Activated T-cell treated with anti-CD3 and anti-CD28 coated beads, Interleukin-2, amount 50 U/mL, for 1 hour (primary cell): ENCODE results near the gene TPSB2.
"Not testable (repeated sequence)": the region's sequence is repeated elsewhere in the genome, so short reads cannot be mapped to it uniquely, and the experiment has no call there.

Experiments used
- DNase-seq: peaks from one replicate; pipeline ENCODE4 v3.0.0-alpha.2; 2020

Gene TPSB2

GRCh38 chr16:1261131-1261892, 31.3 kb upstream of the TPSB2 start:
- no peak for DNase-seq

DNA sequence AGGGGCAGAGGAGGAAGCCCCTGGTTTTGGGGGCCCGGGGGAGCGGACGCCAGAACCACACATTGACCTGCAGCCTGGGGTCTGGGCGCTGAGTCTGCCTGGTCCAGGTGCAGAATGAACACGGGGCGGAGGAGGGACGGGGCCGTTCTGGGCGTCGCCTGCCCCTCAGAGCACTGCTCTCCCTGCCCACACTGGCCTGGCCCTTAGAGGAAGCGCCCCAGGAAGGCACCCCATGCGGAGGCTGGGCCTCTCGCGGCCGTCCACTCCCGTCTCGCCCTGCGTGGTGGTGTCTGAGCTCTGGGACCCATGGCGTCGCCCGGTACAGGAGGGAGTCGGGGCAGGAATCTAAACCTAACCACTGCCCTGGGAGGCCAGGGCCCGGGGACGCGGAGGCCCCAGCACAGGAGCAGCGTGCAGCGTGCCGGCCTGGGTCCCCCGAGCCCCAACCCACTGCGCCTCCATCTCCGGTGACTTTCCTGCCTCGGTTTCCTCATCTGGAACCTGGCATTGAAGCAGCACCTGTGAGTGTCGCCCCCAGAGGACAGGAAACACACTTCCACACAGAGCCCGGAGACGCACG, 30.2 kb upstream of the TPSB2 start:
- DNase-seq = no peak

DNA sequence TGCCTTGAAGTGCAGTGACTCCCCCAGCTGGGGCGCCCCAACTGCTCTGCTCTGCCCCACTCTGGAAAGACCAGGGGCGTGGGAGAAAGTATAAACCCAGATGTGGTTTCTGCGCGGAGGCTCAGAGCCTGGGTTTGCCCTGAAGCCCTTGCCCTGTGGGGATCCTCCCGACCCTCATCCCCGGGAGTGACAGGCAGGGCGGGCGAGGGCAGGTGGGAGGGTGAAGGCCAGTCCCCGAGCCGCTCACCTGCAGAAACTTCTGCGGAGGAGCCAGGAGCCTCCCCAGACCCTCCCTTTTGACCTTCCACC, 29.7 kb upstream of the TPSB2 start:
- no peak for DNase-seq

DNA sequence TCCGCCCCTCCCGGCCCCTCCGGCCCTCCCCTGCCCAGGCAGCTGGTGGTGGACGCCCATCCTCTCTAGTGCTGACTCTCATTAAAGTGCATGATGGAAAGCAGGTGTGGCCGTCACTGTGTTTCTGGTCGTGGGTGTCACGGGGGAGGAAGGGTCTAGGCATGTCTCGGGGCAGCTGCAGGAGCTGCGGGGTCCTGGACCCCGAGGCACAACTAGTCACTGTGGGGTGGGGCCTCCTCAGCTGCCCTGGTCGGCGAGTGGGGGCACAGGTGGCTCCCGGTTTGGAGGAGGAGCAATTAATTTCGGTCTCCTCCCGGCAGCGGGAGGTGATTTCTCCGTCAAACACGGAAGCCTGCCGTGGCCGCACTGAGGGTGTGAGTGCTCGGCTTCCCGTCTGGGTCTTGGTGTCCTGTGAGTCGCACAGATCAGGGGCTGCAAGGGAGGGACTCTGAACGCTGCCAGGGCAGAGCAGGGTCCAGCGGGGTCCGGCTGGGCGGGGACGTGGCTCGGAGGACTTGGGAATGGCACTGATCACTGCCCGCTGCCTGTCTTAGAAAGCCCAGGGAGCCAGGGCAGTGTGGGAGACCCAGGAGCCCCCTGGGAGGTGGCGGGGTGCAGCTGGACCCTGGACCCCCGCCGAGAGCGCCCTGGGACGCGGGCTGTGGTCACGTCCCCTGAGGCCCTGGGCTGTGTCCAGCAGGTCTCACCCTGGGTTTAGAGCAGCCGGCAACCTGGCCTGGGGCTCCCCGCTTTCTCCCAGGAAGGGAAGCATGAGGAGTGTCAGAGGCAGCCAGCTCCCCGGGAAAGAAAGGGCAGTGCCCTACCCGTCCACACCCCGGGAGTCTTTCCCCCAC, 29.1 kb upstream of the TPSB2 start:
- no peak for DNase-seq

GRCh38 chr16:1258225-1258600, 28.2 kb upstream of the TPSB2 start:
- DNase-seq = no peak

GRCh38 chr16:1257561-1258224, 27.7 kb upstream of the TPSB2 start:
- no peak for DNase-seq

- no peak for DNase-seq
Observed at GRCh38 chr16:1256874-1257322, 26.9 kb upstream of the TPSB2 start.

GRCh38 chr16:1256296-1256873, 26.4 kb upstream of the TPSB2 start:
- DNase-seq = not testable (repeated sequence)

GRCh38 chr16:1255276-1256122, 25.5 kb upstream of the TPSB2 start, which contains the start of gene TPSD1:
TSS of gene TPSD1 (plus strand) at chr16:1256069. CDS start at chr16:1256281, 212 bp downstream.
- DNase-seq = not testable (repeated sequence)

DNA sequence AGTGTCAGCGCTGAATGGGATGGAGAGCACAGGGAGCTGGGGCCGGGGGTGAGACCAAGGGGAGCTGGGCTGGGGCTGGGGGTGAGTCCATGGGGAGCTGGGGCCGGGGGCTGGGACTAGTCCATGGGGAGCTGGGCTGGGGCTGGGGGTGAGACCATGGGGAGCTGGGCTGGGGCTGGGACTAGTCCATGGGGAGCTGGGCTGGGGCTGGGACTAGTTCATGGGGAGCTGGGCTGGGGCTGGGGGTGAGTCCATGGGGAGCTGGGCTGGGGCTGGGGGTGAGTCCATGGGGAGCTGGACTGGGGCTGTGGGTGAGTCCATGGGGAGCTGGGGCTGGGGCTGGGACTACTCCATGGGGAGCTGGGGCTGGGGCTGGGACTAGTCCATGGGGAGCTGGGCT, 24.8 kb upstream of the TPSB2 start:
- not testable (repeated sequence) for DNase-seq

- not testable (repeated sequence) for DNase-seq
Observed at GRCh38 chr16:1253701-1254364, 23.8 kb upstream of the TPSB2 start.

GRCh38 chr16:1249031-1249755, 19.2 kb upstream of the TPSB2 start:
- DNase-seq = not testable (repeated sequence)

DNA sequence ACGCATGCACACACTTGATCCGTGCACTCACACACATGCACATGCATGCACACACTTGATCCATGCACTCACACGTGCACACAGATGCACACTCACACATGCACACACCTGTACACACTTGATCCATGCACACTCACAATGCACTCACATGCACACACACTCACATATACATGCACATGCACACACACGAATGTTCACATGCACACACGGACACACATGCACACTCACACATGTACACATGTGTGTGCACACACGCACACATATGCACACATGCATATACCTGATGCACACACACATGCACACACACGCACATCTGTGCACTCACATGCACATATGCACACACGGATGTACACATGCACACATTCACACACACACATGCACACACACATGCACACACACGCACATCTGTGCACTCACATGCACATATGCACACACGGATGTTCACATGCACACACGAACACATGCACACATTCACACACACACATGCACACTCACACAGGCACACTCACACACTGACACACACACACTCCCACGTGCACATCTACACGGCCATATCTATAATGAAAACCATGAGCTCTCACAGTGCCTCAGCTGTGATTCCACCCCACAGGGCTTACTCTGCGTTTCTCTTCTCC, 18.0 kb upstream of the TPSB2 start:
- not testable (repeated sequence) for DNase-seq

DNA sequence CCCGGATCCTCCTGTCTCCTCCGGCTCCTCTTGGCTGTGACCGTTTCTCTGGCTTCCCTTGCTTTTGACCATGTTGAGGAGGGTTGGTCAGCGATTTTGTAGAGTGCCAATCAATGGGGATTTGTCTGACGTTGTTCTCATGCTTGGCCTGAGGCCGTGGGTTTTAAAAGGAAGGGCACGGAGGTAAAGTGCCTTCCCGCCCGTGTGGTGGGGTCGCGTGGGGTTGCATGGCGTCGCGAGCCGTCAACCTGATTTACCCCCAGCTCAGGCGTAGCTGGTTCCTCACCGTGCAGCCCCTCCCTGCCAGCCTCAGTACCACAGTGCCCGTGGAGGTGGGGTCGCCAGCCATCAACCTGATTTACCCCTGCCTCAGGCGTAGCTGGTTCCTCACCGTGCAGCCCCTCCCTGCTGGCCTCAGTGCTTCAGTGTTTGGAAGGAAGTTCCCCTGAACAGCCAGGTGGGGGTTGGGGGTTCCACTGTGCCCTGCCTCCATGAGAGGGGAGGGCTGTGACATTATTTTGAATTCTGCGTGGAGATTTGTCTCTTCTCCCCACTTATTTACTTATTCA, 15.6 kb upstream of the TPSB2 start:
- DNase-seq = no peak

GRCh38 chr16:1244881-1245280, 14.9 kb upstream of the TPSB2 start:
- no peak for DNase-seq

- not testable (repeated sequence) for DNase-seq
Observed at GRCh38 chr16:1243907-1244850, 14.2 kb upstream of the TPSB2 start.

GRCh38 chr16:1243363-1243762, 13.4 kb upstream of the TPSB2 start:
- DNase-seq = not testable (repeated sequence)

- DNase-seq = not testable (repeated sequence)
Observed at GRCh38 chr16:1241081-1241480, 11.1 kb upstream of the TPSB2 start.
